ENCODE measurements around the gene SOX10. TPM values are rescaled to one million over a fixed set of nuclear protein-coding genes. Genes with fewer than 3 reads are reported as not detected.

The SOX10 gene
- total RNA-seq, 1 donor from 2014 or later: 3.2 TPM

GRCh38 chr22:38009000-38009806 lies 24.8 kb upstream of the SOX10 start:
- H3K27me3 ChIP-seq: no peaks in the 10 kb centered on the region
- no peak overlapping the region for H3K4me3 ChIP-seq
- DNase-seq (ENCODE audit: extremely low spot score in 2 of 2): no peak
- H3K9me3 ChIP-seq: no peaks in the 10 kb centered on the region
- intact Hi-C loops (cut with DNase I): no loop called here
- TF ChIP-seq POLR2AphosphoS5 (IDR thresholded peaks at IDR 0.05; ENCODE audit: insufficient read depth in 1 of 2, low read depth in 1 of 2) (no peak), CTCF (IDR thresholded peaks at IDR 0.05) (no peak), POLR2A (IDR thresholded peaks at IDR 0.05) (no peak)
- H3K36me3 ChIP-seq: no peaks in the 10 kb centered on the region
- H3K27ac ChIP-seq: no peak overlapping the region
- H3K4me1 ChIP-seq: no peaks in the 10 kb centered on the region

- H3K27me3 ChIP-seq: no peaks in the 10 kb centered on the region
- H3K36me3 ChIP-seq: no peaks in the 10 kb centered on the region
- no peak overlapping the region for H3K27ac ChIP-seq
- H3K4me3 ChIP-seq: no peak overlapping the region
- no peaks in the 10 kb centered on the region for H3K4me1 ChIP-seq
- no peak for DNase-seq (ENCODE audit: extremely low spot score in 2 of 2)
- intact Hi-C loops (cut with DNase I): no loop called here
- H3K9me3 ChIP-seq: no peaks in the 10 kb centered on the region
- TF ChIP-seq POLR2AphosphoS5 (IDR thresholded peaks at IDR 0.05; ENCODE audit: insufficient read depth in 1 of 2, low read depth in 1 of 2) (no peak), CTCF (IDR thresholded peaks at IDR 0.05) (no peak), POLR2A (IDR thresholded peaks at IDR 0.05) (no peak)
Observed at GRCh38 chr22:38007330-38007902, 23.1 kb upstream of the SOX10 start.

- intact Hi-C loops (cut with DNase I): no loop called here
- Histone ChIP-seq H3K36me3 (no peaks in the 10 kb centered on the region), H3K4me1 (no peaks in the 10 kb centered on the region), H3K27ac (no peak overlapping the region), H3K4me3 (no peak overlapping the region), H3K27me3 (no peaks in the 10 kb centered on the region), H3K9me3 (no peaks in the 10 kb centered on the region)
- no peak for TF ChIP-seq POLR2AphosphoS5 (IDR thresholded peaks at IDR 0.05; ENCODE audit: insufficient read depth in 1 of 2, low read depth in 1 of 2)
- no peak for TF ChIP-seq CTCF (IDR thresholded peaks at IDR 0.05)
- TF ChIP-seq POLR2A (IDR thresholded peaks at IDR 0.05): no peak
- no peak for DNase-seq (ENCODE audit: extremely low spot score in 2 of 2)
Observed at GRCh38 chr22:38006906-38007305, 22.6 kb upstream of the SOX10 start.

- Histone ChIP-seq H3K27ac (no peak overlapping the region), H3K27me3 (no peaks in the 10 kb centered on the region), H3K4me3 (no peak overlapping the region), H3K36me3 (no peaks in the 10 kb centered on the region), H3K9me3 (no peaks in the 10 kb centered on the region), H3K4me1 (no peaks in the 10 kb centered on the region)
- TF ChIP-seq POLR2AphosphoS5 (IDR thresholded peaks at IDR 0.05; ENCODE audit: insufficient read depth in 1 of 2, low read depth in 1 of 2): no peak
- no peak for TF ChIP-seq POLR2A (IDR thresholded peaks at IDR 0.05)
- no peak for TF ChIP-seq CTCF (IDR thresholded peaks at IDR 0.05)
- DNase-seq (ENCODE audit: extremely low spot score in 2 of 2): no peak
- intact Hi-C loops (cut with DNase I): no loop called here
Observed at GRCh38 chr22:38005943-38006342, 21.6 kb upstream of the SOX10 start.
